Left lung (tissue), 10 donors: ENCODE results near the gene IRF2BP2. TPM values are rescaled to one million over a fixed set of nuclear protein-coding genes. Genes with fewer than 3 reads are reported as not detected.
"Not testable (repeated sequence)": the region's sequence is repeated elsewhere in the genome, so short reads cannot be mapped to it uniquely, and the experiment has no call there.

ENCODE experiments used
- ATAC-seq: fragments of 200-7000 bp; cut with Tn5 transposase; one replicate; pipeline ENCODE4 v1.9.1; 2020; ENCODE audit warnings: moderate library complexity
- DNase-seq, 4 donors: peaks; one replicate each; pipeline ENCODE4 v3.0.0-alpha.2; 2013 to 2020
- H3K27ac ChIP-seq, 2 donors: fragments of 200-600 bp; sonication (generic) in 1 of 2; one replicate each; pipeline versions ENCODE4 v1.5.0 to v1.8.0; 2020 to 2021
- H3K27me3 ChIP-seq, 2 donors: fragments of 200-600 bp; sonication (generic) in 1 of 2; one replicate each; pipeline versions ENCODE4 v1.5.0 to v1.8.0; 2020 to 2021
- H3K36me3 ChIP-seq, 2 donors: fragments of 200-600 bp; sonication (generic) in 1 of 2; one replicate each; pipeline versions ENCODE4 v1.5.0 to v1.8.0; 2020 to 2021
- H3K4me1 ChIP-seq, 2 donors: fragments of 200-600 bp; one replicate each; pipeline ENCODE4 v1.8.0; 2021
- H3K4me3 ChIP-seq, 2 donors: fragments of 200-600 bp; sonication (generic) in 1 of 2; one replicate each; pipeline versions ENCODE4 v1.5.0 to v1.8.0; 2020 to 2021; ENCODE audit warnings: mild to moderate bottlenecking in 1 of 2
- H3K9me3 ChIP-seq, 2 donors: fragments of 200-600 bp; sonication (generic) in 1 of 2; one replicate each; pipeline versions ENCODE4 v1.5.0 to v1.8.0; 2020 to 2021
- CTCF ChIP-seq, 2 donors: fragments of 200-600 bp; sonication (generic) in 1 of 2; IDR thresholded peaks; one replicate each; pipeline versions ENCODE4 v1.5.0 to v1.8.0; 2021; ENCODE audit warnings: antibody characterized with exemption in 2 of 2
- intact Hi-C, 2 donors: fragments of 100-400 bp; cut with DNase I; formaldehyde crosslinking; loops; one replicate each; pipeline versions ENCODE4 v1.11.2 to v1.14.2; 2022
- polyA plus RNA-seq, 6 donors: library from polyadenylated mRNA; unstranded; fragments of 120-200 nt; gene quantifications; one replicate each; pipeline ENCODE4 v1.2.1, GENCODE V29; 2013; ENCODE audit not compliant: insufficient read length in 6 of 6
- total RNA-seq, 2 donors: library from RNA; stranded (reverse); fragmentation: NEBNext Ultra II Directional; extraction: Animal tissue kit (Norgen Biotek cat#: 25700); gene quantifications; one replicate each; pipeline ENCODE4 v1.2.1, GENCODE V29; 2021
- donor health status: DM: no; HTN: yes; CAD: no.
- donor health status: DM: no; HTN: no; CAD: no.

IRF2BP2 gene
- total and polyA plus RNA-seq, 8 donors: 114 to 236 (median 175) TPM

DNA sequence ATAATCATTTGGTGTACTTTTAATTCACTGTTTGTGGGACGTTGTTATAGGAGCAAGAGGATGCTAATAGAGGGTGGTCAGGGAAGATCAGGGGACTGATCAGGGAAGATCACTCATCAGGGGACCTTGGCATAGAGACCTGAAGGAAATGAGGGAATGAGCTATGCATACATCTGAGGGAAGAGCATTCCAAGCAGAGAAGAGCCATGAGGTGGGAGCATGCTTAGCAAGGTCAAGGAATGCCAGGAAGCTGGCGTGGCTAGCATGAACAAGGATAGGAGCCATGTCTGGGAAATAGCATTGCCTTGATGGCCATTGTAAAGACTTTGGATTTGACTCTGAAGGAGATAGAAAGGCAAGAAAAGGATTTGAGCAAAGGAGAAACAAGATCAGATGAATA is 14.1 kb downstream of the IRF2BP2 start:
- intact Hi-C loops: loop anchor here (10.0 kb wide), 2 partner anchors 61 to 489 kb away; no protein-coding TSS in a partner anchor
- Histone ChIP-seq H3K4me1 (peaks cover 12 to 27% of the 10 kb centered on the region in 2 donors), H3K4me3 (no peak overlapping the region), H3K9me3 (no peaks in the 10 kb centered on the region), H3K36me3 (no peaks in the 10 kb centered on the region), H3K27ac (no peak overlapping the region), H3K27me3 (no peaks in the 10 kb centered on the region)
- no peak for DNase-seq
- no peak for ATAC-seq
- no peak for TF ChIP-seq CTCF (IDR thresholded peaks at IDR 0.05)

DNA sequence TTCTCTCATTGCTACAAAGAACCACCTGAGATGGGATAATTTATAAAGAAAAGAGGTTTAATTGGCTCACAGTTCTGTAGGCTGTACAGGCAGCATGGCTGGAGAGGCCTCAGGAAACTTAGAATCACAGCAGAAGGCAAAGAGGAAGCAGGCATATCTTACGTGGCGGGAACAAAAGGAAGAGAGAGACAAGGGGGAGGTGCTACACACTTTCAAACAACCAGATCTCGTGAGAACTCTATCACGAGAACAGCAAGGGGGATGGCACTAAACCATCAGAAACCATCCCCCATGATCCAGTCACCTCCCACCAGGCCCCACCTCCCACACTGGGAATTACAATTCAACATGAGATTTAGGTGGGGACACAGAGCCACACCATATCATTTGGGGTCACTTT is 15.4 kb downstream of the IRF2BP2 start:
- not testable (repeated sequence) for H3K27me3 ChIP-seq, H3K4me3 ChIP-seq, H3K9me3 ChIP-seq, H3K36me3 ChIP-seq, H3K27ac ChIP-seq, ATAC-seq, DNase-seq
- peaks cover 5 to 16% of the 10 kb centered on the region in 2 donors for H3K4me1 ChIP-seq
- intact Hi-C loops: loop anchor here (10.0 kb wide), 2 partner anchors 60 to 490 kb away; no protein-coding TSS in a partner anchor

GRCh38 chr1:234593771-234594504 is 16.0 kb downstream of the IRF2BP2 start:
- H3K9me3 ChIP-seq: no peaks in the 10 kb centered on the region
- no peak for DNase-seq
- ATAC-seq: no peak
- no peaks in the 10 kb centered on the region for H3K36me3 ChIP-seq
- intact Hi-C loops: loop anchor here (10.0 kb wide), 2 partner anchors 59 to 491 kb away; no protein-coding TSS in a partner anchor
- no peak overlapping the region for H3K27ac ChIP-seq
- H3K27me3 ChIP-seq: no peaks in the 10 kb centered on the region
- TF ChIP-seq CTCF (IDR thresholded peaks at IDR 0.05): no peak
- peaks cover 5 to 10% of the 10 kb centered on the region in 2 donors for H3K4me1 ChIP-seq
- H3K4me3 ChIP-seq: no peak overlapping the region

DNA sequence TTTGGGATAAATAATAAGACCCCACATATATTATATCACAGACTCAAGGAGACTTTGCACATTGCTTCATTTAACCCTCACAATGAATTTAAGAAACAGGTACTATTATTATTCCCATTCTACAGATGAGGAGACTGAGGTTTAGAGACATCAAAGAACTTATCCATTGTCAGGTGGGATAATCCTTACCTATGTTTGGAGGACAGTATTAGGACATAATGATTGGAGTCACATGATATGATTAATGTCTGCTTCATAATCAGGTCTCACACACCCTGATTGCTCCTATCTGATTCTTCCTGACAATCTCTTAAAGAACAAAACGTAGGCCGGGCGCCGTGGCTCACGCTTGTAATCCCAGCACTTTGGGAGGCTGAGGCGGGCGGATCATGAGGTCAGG is 16.9 kb downstream of the IRF2BP2 start:
- intact Hi-C loops: loop anchor here (10.0 kb wide), 2 partner anchors 58 to 492 kb away; no protein-coding TSS in a partner anchor
- H3K27ac ChIP-seq: no peak overlapping the region
- no peaks in the 10 kb centered on the region for H3K27me3 ChIP-seq
- H3K4me3 ChIP-seq: no peak overlapping the region
- no peaks in the 10 kb centered on the region for H3K36me3 ChIP-seq
- DNase-seq (no peak), ATAC-seq (no peak)
- peaks cover 0 to 2% of the 10 kb centered on the region in 2 donors for H3K4me1 ChIP-seq
- TF ChIP-seq CTCF (IDR thresholded peaks at IDR 0.05): no peak
- H3K9me3 ChIP-seq: no peaks in the 10 kb centered on the region

DNA sequence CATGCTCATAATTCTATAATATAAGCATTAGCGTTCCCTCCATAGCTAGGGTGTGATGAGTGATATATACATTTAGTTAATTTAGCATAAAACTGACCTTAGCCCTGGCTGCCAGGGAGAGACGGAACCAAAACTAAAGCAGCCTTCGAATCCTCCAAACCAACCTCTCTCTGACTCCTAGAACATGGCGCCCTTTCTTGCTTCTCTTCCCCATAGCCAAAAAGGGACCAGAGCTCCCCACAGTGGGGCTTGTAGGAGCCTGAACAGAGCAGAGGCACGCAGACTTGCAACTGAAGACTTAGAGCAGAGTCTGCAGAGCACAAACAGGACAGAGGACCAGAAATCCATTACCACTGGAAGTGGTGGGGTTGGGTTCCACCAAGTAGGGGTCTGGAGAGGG is 17.7 kb downstream of the IRF2BP2 start:
- H3K27ac ChIP-seq: no peak overlapping the region
- ATAC-seq: no peak
- DNase-seq: no peak
- H3K27me3 ChIP-seq: no peaks in the 10 kb centered on the region
- H3K36me3 ChIP-seq: no peaks in the 10 kb centered on the region
- no peaks in the 10 kb centered on the region for H3K4me1 ChIP-seq
- TF ChIP-seq CTCF (IDR thresholded peaks at IDR 0.05): no peak
- intact Hi-C loops: loop anchor here (10.0 kb wide), 2 partner anchors 57 to 493 kb away; no protein-coding TSS in a partner anchor
- no peak overlapping the region for H3K4me3 ChIP-seq
- no peaks in the 10 kb centered on the region for H3K9me3 ChIP-seq
